ENCODE results near the gene TLX3.

- TF ChIP-seq POLR2A (IDR thresholded peaks at IDR 0.05) (no peak), CTCF (IDR thresholded peaks at IDR 0.05) (no peak)
These were observed 13.2 kb upstream of the TLX3 start for GRCh38 chr5:171295801-171296200.
